A172 (cell line): ENCODE data around the gene CCDC85C. TPM values are rescaled to one million over a fixed set of nuclear protein-coding genes. Genes with fewer than 3 reads are reported as not detected.

Experiments
- DNase-seq: peaks from one replicate; pipeline ENCODE4 v3.0.0-alpha.2; 2015; ENCODE audit warnings: low spot score
- total RNA-seq: library from RNA; depleted of rRNA; stranded (reverse); fragments of >200 nt; shearing (Covaris generic); gene quantifications from 2 replicates; pipeline ENCODE4 v1.2.3, GENCODE V29; 2014

CCDC85C gene
- total RNA-seq, 1 experiment from 2014 or later: 84.9 TPM

DNA sequence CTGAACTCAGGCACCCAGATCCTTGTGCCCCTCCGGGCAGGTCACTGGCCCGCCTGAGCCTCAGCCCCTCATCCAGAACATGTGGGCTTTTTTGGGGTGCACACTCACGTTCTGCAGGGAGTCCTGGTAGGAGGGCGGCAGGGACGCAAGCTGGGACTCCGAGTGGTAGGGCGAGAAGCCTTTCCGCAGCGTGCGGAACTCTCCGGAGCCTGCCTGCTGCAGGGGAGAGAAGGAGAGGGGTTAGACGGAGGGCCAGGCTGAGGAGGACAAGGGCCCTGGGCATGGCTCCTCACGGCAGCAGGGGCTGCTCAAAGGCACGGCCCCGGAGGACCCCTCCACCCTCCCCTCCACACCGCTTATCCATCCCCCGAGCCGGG lies 82.0 kb downstream of the CCDC85C start:
- no peak for DNase-seq

DNA sequence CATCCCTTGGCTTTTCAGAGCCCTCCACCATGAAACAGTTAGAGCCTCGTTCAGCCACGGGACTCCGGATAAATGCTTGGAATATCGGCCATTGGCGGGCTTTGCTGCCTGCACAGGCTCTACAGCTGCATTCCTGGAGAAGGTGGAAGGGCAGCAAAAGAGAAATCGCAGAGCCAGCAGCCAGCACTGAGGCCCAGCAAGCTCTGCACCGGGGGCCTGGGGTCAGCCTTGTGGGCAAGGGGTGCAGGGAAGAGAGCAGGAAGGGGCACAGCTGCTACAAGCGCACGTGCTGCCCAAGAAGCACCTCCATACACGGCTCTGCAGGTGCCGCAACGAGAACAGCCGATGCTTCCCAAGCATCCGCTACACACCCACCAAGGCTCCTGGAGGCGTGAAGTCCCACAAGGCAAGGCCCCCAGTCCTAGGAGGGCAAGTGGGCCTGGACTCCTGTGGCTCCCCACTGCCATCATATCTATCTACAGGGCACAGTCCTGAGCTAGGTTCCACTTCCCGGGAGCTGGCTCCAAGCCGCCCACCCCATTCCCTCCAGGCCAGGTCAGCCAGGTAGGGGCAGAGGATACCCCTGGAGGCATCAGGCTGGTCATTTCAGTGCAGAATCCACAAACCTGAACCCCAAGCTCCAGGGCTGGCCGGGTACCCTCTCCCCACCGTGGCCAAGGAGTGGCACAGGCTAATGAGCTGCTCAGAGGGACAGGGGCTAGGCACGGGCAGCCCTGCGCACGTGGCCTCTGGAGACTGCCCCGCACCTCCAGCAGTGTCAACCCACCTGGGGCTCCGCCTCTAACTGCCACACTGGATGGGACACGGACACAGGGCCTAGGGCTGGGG lies 82.6 kb downstream of the CCDC85C start:
- DNase-seq: no peak

DNA sequence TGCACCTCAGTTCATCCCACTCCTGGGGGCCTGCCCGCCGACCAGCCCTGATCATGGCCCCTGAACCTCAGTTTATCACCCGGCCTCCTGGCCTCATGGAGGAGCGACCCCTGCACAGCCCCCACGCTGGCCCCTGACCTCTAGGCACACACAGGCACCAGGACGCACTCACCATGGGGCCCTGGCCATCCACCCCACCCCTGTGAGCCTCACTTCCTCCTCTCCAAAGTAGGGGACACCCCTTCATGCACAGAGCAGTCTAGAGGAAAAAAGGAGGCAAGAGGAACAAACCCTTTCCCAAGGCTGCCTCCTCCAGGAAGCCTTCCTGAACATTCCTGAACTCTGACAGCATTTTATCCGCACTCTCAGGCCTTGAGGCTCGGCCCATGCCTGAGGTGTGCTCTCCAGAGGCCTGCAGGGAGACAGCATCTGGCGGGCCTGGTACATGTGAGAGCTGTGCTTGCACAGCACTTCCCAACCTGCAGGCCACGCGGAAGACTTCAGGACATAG lies 83.4 kb downstream of the CCDC85C start:
- DNase-seq: no peak

DNA sequence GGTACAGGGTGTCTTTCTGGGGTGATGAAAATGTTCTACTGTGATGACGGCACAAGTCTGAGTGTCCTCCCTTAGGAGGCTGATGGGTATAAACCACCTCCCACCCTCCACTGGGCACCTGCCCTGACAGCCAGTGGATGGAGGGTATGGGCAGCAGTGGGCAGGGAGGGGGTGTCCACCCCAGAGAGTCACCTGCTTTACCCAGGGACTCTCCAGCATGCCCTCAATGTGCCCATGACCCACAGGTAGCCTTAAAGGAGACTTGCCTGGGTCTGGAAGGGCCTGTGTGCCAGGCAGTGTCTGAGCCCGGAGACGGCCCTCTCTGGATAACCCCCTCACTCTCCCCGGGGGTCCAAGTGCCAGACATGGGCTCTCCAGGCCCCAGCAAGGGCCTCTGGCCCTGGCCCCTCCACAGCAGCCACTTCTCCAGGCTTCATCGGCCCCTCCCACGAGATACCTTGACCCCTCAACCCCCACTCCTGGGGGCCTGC lies 84.0 kb downstream of the CCDC85C start:
- DNase-seq: no peak

DNA sequence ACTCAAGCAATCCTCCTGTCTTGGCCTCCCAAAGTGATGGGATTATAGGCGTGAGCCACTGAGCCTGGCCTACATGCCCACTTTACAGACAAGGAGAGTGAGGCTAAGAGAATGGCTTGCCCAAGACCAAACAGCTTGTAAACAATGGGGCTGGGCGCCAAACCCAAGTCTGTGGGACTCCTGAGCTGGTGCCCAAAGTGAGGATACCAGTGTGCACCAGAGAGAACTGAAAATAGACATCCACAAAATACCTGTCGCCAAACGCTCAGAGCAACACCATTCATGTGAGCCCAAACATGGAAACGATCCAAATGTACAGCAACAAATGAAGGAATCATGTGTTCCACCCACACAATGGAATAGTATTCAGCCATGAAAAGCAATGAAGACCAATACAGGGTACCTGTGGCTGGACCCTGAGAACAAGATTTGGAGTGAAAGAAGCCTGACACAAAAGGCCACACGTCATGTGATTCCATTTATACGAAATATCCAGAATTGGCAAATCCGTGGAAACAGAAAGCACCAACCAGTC lies 84.6 kb downstream of the CCDC85C start:
- no peak for DNase-seq

DNA sequence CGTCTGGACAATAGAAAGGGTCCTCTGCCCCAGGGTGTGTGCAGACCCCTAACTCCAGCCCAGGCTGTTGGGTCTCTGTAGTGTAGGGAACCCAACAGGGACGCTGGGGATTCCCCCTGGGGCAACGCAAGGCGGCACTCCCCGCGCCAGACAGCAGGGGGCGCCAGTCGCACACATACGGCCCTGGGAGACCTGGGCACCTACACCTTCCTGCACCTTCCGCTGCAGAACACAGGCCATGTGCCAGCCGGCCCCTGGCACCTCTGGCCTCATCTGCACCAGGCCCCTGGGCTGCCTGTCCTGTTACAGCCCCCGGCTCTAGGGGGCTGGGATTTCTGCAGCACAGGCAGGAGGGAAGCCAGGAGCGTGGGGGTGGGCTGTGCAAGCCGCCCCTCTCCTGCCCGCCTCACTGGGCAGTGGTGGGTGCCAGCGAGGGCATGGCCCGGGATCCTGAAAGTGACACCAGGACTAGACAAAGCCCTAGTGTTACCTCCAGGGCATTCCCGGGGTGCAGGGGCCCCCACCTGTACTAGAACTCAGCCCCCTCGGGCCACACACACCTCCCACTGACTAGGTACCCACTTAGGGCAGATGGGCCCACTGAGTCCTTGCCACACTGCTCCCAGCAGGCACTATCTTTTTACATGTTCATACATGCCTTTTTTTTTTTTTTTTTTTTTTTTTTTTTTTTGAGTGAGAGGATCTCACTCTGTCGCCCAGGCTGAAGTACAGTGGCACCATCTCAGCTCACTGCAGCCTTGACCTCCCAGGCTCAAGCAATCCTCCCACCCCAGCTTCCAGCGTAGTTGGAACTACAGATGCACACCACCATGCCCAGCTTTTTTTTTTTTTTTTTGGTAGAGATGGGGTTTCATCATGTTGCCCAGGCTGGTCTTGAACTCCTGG lies 85.3 kb downstream of the CCDC85C start:
- peak; percentile 41 for DNase-seq

DNA sequence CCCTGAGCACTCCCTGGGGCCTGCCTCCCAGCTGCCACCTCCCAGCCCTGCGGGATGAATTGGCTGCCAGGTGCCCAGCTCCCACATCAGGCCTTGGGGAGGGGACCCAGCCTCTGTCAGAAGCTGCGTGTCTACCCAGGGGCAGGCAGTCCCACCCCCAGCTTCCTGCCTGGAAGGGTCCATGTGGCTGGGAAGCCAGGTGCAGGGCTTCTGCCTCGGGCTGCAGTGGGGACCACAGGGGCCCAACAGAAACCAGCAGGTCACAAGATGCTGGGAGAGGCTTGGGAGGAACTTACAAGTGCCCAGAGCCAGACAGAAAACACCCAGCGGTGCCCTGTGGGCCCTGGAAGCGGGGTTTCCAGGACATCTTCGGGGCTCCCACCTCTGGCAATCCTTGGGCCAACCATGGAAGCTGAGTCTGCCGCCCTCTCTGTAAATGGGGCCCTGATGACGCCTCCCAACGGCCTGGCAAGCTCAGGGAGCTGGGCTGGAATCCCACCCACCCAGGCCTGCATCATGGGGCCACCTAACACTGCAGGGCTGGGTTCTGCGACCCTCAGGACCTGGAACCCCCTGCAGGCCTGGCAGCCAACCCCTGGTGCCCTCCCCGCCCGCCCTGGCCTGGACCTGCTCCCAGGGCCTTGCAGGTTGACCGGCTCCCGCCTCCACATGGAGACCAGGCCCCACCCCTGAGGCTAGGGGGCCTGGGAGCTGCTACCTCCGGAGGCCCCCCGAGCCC lies 86.2 kb downstream of the CCDC85C start:
- no peak for DNase-seq

DNA sequence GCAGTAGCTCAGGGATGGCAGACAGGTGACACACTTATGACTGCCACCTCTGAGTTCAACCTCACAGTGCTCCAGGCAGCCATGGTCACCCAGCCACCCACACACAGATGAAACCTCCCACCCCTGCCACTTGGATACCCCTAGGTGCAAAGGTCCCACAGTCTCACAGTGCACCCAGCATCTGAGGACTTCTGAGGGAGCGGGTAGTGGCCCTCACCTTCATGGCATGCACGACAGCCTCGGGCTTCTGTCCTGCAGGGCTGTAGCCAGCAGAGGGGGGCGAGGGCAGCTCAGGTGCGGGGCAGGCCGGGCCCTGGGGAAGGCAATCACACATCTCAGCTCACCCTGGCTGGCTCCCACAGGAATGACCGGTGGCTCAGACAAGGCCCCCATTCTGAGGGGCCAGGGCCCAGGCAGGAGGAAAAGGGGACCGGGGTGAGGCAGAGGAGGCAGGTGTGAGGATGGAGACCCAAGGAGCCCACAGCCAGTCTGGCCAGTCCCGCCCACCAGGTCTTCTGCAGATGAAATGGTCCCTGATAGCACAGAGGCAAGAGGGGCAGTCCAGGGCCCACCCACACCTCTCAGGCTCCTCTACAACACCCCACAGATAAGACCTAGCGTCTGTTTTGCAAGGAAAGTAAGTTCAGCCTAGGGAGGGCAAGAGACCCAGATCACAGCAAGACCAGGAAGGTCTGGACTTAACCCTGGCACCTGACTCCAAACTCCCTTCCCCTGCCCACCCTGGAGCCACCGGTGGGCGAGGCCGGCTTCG lies 87.0 kb downstream of the CCDC85C start:
- no peak for DNase-seq

DNA sequence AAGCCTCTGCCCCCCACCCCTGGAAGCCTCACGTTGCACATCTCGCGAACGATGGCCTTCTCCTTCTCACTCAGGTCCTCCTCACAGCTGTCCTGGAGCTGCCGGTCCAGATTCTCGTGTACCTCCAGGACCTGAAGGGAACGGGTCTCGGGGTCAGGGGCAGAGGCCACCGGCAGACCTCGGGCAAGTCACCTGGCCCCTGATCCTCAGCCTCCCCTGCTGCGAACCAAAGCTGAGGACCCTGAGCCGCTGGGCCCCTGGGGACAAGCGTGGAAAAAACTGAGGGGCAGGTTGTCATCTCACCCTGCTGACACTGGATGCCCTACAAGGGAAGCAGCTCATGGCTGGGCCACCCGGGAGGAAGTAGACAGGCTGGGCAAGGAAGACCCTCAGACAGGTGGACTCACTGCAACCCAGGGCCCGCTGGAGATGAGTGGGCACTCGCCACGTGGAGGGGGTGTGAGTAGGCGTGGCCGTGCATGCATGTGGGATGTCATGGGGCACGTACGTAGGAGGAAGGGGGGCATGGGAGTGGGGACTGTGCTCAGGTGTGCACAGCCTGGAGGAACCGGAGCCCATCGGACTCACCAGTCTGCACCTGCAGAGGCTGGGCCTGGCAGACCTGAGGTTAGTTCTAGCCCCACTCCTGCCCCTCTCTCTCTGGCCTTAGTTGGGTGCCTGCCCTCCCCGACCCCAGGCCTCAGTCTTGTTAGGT lies 87.7 kb downstream of the CCDC85C start:
- DNase-seq: no peak

DNA sequence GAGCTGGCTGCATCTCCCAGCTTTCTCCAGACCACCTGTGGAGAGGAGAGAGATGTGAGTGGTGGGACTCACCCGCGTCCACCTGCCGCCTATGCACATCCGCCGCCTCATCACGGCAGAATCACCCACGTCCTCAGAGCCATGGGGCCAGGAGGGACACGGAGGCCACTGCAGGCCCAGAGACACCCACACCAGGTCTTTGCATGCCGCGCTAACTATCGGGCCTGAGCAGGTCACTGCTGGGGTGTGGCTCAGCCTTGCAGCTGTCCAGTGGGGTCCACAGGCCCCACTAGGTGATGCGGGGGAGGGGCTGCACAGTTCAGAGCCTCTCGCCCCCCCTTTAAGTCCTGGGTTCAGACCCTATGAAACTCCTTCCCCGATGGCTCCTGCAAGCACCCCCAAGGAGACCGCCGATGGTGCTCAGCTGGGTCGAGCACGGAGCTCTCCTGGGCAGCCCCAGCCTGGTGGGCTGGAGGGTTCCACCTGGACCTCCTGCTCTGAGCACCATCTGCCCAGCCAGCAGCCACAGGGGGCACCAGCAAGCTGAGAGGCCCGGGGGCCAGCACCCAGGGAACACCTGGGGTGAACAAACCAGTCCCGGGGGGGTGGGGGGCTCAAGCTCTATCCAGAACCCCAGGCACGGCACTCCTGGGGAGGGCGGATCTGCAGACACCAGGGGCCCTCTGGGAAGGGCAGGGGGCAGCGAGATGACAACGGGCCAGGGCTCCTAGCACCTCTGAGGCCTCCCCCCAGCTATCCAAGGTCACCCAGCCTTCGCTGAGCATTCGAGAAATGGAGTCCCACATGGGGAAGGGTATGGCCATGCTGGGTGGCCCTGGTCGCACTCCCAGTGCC lies 88.5 kb downstream of the CCDC85C start:
- no peak for DNase-seq

DNA sequence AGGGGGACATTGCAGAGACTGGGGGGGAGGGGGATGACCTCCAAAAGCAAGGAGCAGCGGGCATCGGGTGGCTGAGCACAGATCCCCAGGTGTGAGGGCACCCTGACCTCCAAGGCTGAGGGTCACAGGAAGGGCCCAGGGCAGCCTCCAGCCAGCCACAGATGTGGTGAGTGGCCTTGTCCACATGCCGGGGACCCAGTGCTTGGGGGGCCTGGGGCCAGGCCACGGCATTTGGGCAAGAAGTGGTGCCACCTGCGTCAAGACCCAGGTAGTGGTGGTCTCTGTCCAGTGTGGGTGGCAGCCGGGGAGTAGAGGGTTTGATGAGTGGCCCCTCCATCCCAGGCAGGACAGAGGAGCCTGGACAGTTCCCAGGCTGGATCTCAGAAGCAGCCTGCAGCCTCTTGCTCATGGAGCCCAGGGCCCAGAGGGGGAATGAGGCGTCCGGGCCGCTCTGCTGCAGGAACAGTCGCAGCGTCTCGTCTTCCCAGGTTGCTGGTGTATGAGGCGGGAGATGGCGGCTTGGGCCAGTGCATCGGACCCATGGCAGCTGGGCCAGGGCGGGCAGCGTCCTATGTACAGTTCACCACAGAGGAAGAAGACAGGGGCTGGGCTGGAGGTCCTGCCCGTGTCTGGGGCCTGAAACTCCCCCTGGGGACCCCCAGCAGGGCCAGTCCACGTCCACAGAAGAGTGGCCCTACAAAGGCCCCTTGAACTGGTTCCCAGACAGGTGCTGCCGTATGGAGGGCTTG lies 89.3 kb downstream of the CCDC85C start:
- no peak for DNase-seq

DNA sequence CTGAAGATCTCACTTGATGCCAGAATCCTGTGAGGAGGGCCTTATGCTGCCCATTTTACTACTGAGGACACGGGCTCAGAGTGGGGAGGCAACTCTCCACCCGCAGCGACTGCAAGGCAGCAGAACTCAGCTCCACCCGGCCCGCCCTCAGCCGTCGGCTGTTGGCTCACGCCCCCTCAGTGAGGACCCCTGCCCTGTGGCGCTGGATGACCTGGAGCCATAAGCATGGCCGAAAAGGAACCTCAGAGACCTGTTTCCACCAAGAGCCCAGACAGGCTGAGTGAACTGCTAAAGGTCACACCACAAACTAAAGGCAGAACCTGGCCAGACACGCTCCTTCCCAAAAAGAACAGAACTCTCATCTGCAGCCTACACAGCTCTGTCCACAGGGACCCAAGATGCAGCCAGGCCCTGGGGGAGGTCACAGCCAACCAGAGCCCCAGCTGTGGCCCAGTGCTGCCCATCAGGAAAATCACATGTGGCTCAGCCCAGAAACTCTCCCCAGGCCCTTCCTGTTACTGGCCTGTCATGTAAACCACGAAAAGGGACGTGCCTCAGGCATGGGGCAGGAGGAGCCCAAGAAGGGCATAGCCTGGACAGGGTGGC lies 90.0 kb downstream of the CCDC85C start:
- DNase-seq: no peak

DNA sequence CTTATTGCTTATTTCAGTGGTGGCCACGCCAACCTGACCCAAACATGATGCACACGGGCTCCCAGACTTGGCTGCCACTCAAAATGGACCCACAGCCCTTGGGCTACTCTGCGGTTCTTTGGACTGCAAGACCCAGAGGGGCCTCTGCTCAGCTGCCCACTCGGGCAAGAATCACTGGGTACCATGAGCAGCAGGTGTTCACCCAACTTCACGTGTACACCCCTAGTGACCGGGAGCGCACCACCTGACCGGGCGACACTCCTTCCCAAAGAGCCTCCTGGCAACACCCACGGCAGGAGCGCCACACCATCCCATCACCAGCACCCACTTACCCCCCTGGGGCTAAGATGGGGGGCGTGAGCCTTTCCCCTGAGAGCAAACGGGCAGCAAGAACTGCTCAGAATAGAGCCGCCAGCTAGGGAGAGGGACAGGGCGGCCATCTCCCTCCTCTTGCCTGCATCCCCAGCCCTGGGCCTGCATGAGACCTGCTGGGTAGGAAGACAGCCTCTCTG lies 90.8 kb downstream of the CCDC85C start:
- DNase-seq: no peak

DNA sequence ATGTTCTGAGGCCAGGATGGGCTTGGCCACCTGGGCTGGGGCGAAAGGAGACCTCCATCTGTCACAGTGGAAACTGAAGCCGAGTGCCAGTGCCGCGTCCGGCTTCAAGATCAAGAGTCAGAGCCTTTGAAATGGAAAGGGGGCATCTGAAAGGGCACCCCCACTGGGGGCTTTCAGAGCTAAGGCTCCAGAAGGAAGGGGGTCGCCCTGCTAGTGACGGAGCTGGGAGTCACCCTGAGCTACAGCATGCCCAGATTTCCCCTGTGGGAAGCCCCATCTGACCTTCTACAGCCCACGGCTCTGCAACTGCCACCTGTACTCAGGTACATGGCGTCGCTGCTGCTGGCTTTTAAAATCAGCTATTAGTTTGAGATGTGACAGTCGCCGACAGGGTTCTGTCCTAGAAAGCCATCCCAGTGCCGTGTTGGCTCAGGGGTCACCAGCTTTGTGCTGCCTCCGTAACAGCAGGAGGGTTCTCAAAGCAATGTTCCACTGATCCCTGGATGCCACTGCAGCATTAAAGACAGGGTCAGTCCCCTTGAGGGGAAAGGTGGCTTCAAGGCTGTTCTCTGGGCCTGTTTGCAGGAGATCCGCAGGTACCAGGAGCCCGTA lies 91.3 kb downstream of the CCDC85C start:
- no peak for DNase-seq

DNA sequence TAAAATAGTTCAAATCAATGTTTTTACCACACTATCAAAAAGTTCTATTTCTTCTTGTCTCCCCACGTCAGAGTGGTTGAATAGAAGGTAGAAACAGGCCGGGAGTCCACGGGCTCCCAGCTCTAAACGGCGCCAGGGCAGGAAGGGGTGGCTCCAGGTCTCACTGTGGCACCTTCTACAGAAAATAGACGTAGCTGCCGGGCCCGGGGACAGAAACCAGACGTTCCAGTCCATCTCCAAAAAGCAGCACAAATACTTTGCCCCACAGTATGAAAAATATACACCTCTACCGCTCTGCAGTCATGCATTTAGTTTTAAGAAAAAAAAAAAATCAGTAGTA lies 91.9 kb downstream of the CCDC85C start:
- no peak for DNase-seq

DNA sequence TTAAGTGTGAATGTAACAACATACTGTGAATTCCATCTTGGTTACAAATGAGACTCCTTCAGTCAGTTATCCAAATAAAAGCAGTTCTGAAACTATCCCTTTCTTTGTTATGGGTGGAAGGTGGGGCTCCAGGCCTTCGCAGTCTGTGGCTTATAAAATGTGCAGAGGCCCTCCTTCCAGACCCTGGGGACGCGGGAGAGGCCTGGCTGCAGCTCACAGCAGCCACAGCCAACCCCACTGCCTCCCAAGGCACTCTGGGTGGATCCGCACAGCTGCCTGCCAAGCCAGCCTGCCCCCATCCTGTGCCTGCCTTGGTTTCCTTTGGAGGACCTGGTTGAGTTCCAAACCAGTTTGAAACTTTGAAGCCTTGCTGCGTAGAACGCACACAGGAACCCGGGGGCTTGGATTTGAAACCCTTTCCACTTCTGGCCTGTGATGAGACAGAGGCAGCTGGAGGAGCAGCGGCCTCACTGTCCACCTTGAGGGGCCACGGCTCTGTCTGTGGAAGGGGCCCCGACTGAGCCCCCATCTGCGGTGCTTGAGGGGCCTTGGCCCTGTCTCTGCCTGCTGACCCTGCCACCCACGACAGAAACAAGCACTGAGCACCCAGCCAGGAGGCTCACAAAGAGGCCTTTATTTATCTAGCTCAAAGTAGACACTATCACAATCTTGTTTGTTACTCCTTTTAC lies 92.4 kb downstream of the CCDC85C start:
- no peak for DNase-seq
